Measurements from ENCODE around the gene LTBP1. TPM values are rescaled to one million over a fixed set of nuclear protein-coding genes. Genes with fewer than 3 reads are reported as not detected.
A peak's percentile ranks its signal among the peaks of the same experiment; 100 is the strongest.

The LTBP1 gene
- total RNA-seq, 6 experiments from 2014 or later = 260 to 409 (median 335) TPM

DNA sequence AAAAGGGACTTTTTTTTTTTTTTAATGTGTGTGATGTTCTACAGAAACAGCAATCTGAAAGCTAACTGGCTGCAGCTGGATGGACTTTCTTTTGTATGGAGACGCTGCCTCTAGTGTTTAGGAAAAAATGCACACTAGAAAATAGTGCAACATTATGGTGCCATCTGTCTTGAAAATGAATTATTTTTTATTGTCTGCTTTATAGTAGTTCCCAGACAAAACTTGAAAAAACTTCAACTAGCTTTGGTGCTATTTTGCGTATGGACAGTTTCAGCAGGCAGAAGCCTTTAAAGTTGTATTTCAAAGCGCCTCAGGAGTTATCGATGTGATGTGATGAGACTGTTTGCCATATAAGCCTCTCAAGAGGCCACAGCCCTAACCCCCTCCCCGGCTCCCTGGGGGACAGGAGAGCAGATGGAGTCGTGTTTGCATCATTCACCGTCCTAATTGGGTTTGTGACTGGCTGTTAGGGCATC, 86.9 kb downstream of the LTBP1 start:
- DNase-seq = peak; percentile 70
- peak; percentile 79 for TF ChIP-seq CTCF (IDR thresholded peaks at IDR 0.05)
- Mint-ChIP-seq H3K27ac (peak overlapping the region; percentile 57; the same call in 1 of the 2 replicates), H3K4me1 (ENCODE audit: low read depth) (peaks cover 37% of the 10 kb centered on the region), H3K27me3 (ENCODE audit: insufficient read depth) (peaks cover 1% of the 10 kb centered on the region; the same call in 1 of the 2 replicates), H3K36me3 (ENCODE audit: low read depth) (no peaks in the 10 kb centered on the region), H3K9me3 (no peaks in the 10 kb centered on the region), H3K4me3 (peak overlapping the region; percentile 82)

- Mint-ChIP-seq H3K27me3 (ENCODE audit: insufficient read depth) (peaks cover 1% of the 10 kb centered on the region; the same call in 1 of the 2 replicates), H3K4me1 (ENCODE audit: low read depth) (peaks cover 37% of the 10 kb centered on the region), H3K4me3 (peak overlapping the region; percentile 82), H3K36me3 (ENCODE audit: low read depth) (no peaks in the 10 kb centered on the region), H3K9me3 (no peaks in the 10 kb centered on the region), H3K27ac (no peak overlapping the region)
- DNase-seq = peak; percentile 47
- peak; percentile 82 for TF ChIP-seq CTCF (IDR thresholded peaks at IDR 0.05)
These were observed 88.0 kb downstream of the LTBP1 start for GRCh38 chr2:33034784-33035183.

- Mint-ChIP-seq H3K4me1 (ENCODE audit: low read depth) (peaks cover 30% of the 10 kb centered on the region), H3K27me3 (ENCODE audit: insufficient read depth) (no peaks in the 10 kb centered on the region), H3K36me3 (ENCODE audit: low read depth) (no peaks in the 10 kb centered on the region), H3K9me3 (no peaks in the 10 kb centered on the region), H3K27ac (no peak overlapping the region), H3K4me3 (no peak overlapping the region)
- DNase-seq = no peak
- TF ChIP-seq CTCF (IDR thresholded peaks at IDR 0.05) = no peak
These were observed 91.5 kb downstream of the LTBP1 start for GRCh38 chr2:33038230-33038629.

DNA sequence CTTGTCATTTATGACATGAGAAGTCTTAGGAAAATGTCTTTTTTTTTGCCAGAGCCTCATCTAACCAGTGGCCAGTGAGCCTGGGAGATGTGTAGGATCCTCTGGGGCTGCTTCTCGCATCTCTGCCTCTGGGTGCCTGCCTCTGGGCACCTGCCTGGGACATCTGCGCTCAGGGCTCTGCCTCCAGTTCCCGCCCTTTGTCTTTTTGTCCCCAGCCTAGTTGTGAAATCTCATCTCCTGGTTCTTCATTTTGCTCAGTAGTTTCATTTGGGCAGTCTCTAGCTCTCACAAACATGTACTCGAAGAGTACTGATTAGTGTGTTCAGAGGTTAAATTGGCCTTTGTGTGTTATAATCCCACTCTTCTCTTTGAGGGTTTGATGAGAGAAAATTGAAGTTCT, 92.0 kb downstream of the LTBP1 start:
- Mint-ChIP-seq H3K4me1 (ENCODE audit: low read depth) (peaks cover 28% of the 10 kb centered on the region), H3K27ac (no peak overlapping the region), H3K36me3 (ENCODE audit: low read depth) (peaks cover 5% of the 10 kb centered on the region; the same call in 1 of the 2 replicates), H3K9me3 (no peaks in the 10 kb centered on the region), H3K4me3 (no peak overlapping the region), H3K27me3 (ENCODE audit: insufficient read depth) (no peaks in the 10 kb centered on the region)
- TF ChIP-seq CTCF (IDR thresholded peaks at IDR 0.05) = no peak
- no peak for DNase-seq

DNA sequence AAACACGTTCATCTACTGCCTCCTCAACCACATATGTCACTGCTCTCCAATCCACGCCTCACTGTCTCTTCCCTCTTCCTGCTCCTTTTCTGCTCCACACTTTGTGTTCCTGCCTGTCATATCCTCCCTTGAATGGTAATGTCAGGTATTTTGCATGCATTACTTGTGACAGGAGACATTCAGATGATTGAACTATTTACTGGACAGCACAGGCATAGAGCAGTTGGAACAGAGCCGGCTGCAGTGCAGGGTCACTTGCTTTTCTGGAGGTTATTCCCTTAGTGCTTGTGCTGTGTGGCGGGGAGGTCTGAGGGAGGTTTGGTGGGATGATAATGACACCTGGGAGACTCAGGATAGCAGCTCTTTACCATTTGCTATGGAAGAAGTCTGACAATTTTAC, 93.8 kb downstream of the LTBP1 start:
- Mint-ChIP-seq H3K27me3 (ENCODE audit: insufficient read depth) (no peaks in the 10 kb centered on the region), H3K9me3 (no peaks in the 10 kb centered on the region), H3K4me3 (no peak overlapping the region), H3K27ac (no peak overlapping the region), H3K4me1 (ENCODE audit: low read depth) (peaks cover 12% of the 10 kb centered on the region), H3K36me3 (ENCODE audit: low read depth) (peaks cover 5% of the 10 kb centered on the region; the same call in 1 of the 2 replicates)
- no peak for DNase-seq
- TF ChIP-seq CTCF (IDR thresholded peaks at IDR 0.05) = no peak

GRCh38 chr2:33042265-33042664, 95.5 kb downstream of the LTBP1 start:
- H3K27me3 Mint-ChIP-seq (ENCODE audit: insufficient read depth) = no peaks in the 10 kb centered on the region
- no peaks in the 10 kb centered on the region for H3K9me3 Mint-ChIP-seq
- H3K36me3 Mint-ChIP-seq (ENCODE audit: low read depth) = peaks cover 5% of the 10 kb centered on the region; the same call in 1 of the 2 replicates
- H3K4me3 Mint-ChIP-seq = no peak overlapping the region
- no peak overlapping the region for H3K27ac Mint-ChIP-seq
- DNase-seq = no peak
- H3K4me1 Mint-ChIP-seq (ENCODE audit: low read depth) = peaks cover 14% of the 10 kb centered on the region
- TF ChIP-seq CTCF (IDR thresholded peaks at IDR 0.05) = no peak

Measured in HFFc6 (cell line).